GM19463 (cell line): ENCODE data around the gene FBXO15.

Source experiments
- ATAC-seq: cut with Tn5 transposase; IDR thresholded peaks from one replicate; pipeline ENCODE4 v1.9.1; 2021; ENCODE audit warnings: mild to moderate bottlenecking, moderate library complexity; ENCODE audit not compliant: unreplicated experiment

Gene FBXO15

DNA sequence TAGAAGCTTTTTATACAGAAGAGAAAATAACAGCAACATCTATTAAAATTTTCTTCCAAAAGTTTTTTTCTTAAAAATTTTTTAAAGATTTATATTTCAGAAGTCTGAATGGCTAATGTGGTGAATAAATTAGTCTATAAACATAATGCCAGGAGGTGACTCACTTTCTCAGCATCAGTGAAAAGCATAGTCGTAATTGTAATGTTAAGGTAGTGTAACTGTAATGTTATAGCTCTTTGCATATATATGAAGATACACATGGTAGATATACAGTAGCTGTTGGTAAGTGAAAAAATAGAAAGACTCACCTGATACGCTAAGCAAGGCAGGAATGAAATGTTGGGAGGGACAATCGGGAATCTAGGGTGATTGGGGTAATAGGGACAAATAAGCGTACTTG lies 6.2 kb upstream of the FBXO15 start:
- ATAC-seq = no peak

DNA sequence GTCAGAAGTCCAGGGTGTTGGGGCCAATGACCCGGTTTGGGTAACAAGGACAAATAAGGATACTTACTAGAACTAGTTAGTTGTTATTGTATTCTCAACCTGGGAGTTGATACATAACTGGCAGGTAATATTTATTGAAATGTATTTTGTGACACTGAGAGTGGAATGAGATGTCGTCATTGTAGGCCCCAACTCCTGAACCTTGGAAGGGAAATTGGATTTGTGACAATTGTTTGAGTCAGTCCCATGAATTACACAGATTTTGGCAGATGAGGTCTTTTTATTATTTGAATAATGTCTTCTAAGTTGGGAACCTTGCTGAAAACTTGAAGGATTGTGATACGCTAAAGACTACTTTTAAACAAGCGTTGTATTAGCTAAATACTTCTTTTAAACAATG lies 5.7 kb upstream of the FBXO15 start:
- no peak for ATAC-seq

DNA sequence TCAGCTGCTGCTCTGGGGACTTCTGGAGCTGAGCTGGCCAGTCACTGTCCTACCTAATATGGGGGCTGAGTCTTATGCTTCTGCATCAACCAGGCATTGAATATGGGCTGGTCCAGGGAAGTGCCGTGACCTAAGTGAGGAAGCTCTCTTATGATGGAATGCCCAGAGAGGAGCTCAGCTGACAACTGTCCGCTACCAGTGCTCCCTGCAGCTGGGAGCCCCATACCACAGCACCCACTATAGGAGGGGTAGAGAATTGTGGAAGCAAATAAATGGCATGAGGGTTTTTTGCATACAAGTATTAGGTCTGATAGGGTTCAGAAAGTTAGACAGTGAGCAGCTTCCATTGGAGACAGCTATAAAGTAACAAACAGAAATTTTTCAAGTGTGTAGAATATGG lies 5.2 kb upstream of the FBXO15 start:
- no peak for ATAC-seq

DNA sequence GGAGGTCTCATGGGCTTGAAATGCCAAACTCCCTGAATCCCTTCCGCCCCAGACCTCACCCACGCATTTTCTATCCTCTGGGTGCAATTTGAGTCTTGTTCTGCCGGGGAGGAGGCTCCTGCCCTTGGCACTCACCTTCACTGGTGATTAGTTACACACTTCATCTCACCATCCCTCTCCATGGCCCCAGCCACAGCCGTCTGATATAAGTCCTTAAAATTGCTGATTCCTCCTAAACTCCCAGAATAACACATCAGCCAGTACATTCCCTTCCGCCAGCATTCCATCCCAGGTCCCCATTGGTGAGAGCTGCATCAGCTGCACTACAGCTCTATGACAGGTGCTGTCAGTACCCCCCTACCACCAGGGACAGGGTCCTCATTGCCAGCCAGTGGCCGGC lies 4.6 kb upstream of the FBXO15 start:
- ATAC-seq = no peak

DNA sequence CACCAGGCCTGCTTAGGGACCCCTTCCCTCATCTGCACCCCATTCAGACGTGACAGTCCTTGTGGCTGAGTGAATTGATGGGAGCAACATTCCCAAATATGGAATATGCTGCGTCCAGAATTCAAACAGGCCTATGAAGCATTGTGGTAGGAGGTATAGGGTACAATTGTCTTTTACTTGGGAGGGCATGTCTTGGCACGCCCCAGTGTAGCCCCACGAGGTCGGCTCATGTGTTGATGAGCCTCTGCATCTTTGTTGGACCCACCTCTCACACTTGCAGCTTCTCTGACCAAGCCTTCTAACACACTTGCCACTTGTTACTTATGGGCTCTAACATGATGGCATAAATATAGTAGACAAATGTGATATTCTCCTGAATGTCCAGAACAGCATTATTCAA lies 2.2 kb upstream of the FBXO15 start:
- no peak for ATAC-seq

DNA sequence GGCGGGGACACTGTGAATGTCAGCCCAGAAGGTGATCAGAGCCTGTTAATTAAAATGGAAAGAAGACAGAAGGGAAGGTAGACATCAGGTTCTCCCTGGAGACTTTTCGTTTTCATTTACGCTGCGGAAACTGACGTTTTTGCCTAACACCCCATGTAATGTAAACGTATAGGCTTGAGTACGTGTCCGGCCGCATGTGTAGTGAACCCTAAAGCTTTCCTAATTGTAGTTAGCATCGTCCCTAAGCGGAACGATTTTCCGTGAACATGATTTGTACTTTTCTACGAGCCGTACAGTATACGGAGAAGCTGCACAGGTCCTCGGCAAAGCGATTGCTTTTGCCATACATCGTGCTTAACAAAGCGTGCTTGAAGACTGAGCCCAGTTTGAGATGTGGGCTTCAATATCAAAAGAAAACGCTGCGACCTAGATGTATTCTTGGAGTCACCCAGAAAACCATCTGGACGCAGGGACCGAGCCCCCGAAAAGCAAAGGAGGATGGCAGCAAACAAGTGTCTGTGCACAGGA lies 973 bp upstream of the FBXO15 start:
- peak; percentile 5 for ATAC-seq

DNA sequence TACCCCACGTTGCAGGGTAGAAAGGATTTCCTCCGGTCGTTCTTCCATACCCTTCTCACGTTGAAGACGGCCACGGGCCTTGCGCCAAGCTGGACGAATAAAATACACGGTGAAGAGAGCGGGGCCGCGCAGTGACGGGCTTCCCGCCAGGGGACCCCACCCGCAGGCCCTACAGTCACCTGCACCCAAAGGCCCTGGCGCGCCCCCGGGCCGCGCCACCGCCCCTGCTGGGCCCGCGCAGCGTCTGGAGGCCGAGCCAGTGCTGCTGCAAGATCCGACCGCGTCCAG lies 199 bp downstream of the FBXO15 start:
- ATAC-seq = no peak

DNA sequence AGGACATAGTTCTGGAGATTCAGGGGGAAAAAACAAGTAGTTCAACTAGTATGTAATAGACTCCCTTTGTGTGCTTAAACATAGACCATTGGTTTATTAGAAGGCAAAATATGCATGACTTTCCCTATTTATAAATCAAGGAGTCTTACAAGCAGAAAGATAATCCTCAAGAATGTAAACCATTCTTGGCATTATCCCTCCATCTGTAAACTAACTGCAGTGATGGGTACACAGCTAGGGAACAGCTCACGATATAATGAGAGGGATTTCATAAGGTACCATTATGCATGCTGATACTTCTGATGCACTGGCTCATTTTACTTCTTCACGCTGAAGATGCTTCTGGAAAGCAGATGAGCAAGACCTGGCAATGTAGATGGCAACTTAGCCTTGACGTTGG lies 878 bp downstream of the FBXO15 start:
- no peak for ATAC-seq

DNA sequence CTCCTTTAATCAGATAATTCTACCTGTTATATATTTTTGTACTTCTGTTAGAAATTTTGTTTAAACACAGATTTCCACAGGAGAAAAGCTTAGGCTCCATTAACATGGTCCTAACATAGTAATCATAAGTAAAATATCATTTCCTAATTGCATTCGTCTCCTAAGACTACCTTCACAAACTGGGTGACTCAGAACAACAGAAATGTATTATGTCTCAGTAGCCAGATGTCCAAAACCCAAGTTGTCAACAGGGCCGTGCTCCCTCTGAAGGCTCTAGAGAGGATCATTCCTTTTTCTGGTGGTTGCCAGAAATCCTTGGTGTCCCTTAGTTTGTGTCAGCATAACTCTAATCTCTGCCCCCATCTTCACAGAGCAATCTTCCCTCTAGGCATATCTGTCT lies 5.4 kb downstream of the FBXO15 start:
- ATAC-seq = no peak

DNA sequence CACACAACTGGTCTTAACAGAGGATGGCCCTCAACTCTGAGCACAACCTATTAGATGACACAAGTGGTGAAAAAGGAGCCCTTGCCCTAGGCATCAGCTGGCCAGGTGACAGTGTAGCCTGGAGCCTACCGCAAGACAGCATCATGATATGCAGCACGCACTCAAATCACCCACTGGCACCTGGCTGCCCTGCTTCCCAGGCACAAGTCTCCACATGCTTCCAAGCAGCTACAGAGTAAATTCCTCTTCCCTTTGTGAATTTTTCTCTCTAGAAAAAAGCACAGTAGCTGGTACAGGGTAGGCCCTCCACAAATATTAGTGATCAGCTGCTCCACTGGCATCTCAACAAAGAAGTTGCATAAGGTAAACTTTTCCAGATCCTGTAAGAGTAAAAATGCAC lies 6.0 kb downstream of the FBXO15 start:
- ATAC-seq = no peak

DNA sequence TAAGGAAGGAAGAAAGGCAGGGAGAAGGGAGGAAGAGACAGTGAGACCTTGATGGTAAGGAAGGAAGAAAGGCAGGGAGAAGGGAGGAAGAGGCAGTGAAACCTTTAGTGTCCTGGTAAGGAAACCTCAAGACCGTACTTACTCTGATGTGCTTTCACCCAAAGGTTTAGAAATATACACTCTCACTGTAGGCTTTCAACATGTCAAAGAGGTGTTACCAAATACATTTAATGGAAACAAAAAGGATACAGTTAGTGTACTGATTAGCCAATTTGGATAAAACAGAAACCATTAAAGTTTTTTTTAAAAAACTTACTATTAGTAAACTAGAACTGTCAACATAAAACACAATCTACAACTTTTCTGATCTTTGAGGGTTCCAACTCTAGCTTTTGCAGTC lies 7.1 kb downstream of the FBXO15 start:
- ATAC-seq = no peak

DNA sequence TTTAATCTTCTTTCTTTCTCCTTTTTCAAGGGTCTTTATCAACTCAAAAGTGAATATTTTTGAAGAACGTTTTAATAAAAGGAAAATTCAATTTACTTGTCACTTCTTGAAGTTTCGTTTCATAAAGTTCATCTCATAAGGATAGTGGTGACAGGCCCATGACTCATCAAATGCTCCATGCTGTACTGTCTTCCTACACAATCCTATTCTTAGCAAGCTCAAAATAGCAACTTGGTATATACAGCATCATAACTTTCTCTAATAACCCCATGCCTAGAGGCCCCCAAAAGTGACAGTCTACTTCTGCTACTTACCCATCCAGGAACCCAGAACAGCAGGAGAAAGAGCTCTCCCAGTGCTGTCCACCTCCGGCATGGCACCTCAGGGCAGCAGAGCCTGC lies 7.7 kb downstream of the FBXO15 start:
- ATAC-seq = no peak

DNA sequence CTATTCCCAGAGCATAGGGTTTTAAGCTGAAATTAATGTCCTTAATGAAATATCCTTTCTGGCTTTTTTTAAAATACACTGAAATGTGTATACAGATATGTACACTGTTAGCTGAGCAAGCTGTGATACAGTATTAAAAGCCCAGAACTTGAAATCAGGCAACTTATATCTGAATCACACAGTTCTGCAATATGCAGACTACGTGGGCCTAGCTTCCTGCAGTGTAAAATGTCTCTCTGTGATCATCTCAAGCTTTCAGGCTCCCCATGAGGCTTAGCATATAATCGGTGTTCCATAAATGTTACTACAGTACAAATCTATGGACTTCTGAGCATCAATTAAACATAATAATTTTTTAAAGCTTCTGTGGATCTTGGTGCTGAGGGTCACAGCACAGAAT lies 8.2 kb downstream of the FBXO15 start:
- ATAC-seq = no peak

DNA sequence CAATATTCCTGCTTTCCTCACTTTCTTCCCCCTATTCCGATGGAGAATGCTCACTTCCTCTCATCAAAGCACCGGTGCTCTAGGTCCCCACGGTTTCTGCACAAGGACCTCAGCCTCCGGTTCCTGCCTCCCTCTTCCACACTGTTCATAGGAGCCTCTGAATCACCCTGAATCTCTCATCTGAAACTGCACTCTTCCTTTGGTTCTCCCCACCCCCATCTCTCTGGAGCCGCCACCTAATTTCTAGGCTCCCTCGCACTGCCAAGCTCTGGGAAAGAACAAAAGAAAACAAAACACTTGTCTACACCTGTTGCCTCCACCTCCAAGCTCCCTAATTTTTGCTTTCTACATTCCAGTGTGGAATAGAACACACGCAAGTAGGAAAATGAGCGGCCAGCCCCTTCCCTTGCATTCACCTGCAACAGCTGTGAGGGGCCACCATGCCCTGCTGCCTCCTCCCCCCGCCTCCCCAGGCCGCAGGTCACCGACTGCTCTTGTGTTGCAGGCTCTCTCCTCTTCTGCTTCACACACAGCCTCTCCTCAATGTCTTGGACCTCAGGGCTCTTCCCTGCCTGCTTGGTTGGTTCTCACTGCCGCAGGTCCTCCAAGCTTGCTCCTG lies 9.6 kb downstream of the FBXO15 start:
- no peak for ATAC-seq

DNA sequence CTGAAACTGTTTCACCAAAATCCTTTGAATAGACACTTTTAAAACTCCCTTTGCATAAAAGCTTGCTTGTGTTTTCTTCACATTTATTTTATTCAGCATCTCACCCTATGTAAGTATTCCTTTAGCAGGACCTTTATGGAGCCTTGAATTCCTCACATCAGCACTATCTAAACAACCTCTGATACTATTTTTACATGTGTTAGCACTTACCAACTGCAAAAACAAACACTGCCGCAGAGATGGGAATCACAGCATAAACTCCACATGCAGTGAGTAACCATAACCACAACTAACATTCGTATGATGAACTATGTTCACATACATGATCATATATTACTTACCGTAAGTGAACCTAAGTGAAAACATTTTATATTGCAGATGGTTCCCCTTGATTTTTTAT lies 15.4 kb downstream of the FBXO15 start:
- no peak for ATAC-seq

DNA sequence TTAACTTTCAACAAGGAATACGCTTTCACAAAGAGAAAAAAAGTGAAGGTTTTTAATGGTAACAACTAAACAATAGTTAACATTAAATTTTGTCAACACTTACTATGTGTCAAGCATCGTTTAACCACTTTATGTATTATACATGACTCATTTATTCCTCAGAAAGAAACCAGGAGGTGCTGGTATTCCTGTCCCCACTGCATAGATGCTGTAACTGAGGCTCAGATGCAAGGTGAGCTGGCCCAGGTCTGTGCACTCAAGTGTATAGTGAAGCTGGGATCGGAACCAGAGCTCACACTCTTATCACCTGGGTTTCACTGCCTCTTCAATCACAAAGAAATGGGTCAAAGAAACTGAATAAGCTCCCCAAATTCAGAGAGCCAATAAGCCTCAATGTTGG lies 16.5 kb downstream of the FBXO15 start:
- no peak for ATAC-seq

DNA sequence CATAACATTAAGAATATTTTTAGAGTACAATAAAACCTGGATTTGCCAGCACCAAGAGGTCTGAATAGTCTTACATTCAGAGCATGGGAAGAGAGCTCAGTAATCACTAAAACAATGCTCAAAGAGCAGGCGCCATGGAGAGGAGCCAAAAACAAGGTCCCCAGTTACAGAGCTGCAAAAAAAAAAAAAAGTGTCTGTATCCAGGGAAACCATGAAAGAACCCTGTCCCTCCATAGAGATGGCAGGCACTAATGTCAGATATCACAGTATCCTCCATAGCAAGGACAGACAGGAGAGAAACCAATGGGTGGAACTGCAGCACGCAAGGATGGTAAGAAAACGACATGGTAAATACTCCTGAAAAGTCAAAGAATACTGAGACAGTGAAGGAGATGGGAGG lies 19.5 kb downstream of the FBXO15 start:
- no peak for ATAC-seq

DNA sequence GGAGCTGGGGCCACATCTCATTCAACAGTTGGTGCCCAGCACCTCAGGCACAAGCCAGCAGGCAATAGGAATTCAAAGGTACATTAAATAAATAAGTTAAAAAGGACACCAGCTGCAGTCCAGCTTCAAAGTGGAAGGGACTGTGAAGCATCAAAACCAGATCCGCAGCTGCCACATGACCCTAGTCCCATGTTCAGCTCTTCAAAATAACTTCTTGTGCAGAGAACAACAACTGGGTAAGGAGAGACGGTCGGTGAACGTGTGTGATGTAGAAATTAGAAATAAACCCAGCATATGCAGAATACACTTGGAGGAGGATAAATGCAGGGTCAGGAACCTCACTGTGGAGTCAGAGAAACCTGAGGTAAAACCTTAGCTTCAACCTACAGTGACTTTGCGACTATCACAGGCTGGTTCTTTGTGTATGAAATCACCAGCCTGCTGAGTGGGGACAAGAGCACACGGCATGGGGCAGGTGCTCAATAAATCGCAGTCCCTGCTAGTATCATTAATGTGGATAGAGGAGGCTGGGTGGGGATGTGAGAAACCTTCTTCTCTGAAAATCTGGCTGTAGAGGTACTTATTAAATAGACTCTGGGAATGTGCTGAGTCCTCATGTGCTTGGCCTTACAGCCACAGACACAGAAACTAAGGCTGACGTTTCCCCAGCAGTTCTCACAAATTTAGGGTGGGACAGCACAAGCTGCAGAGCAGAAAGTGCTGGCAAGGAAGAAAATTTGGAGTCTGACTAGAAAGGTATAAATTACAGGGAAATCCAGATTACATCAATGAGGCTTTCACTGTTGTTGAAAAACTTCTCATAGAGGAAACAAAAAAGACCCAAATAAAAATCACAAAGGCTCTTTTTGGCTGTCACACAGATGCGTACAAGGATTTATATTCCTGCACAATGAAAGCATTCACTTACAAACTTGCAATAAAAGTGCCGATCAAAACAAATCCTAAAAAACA lies 20.7 kb downstream of the FBXO15 start:
- ATAC-seq = no peak

DNA sequence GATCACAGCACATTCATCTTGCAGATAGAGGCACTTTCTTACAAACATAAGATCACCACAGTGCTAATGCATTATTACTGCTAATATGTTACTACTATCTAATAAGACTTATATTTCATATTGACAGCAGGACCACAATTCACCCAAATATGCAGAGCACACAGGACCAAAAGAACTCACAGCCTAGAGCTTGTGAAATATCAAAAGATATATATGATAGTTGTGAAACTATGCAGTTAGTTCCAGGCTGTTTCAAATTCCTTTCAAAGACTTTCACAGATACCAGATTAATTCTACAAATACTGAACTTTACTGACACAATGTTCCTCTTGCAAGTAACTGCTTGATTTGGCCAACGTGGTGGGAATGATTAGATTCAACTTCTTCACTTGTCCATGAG lies 23.0 kb downstream of the FBXO15 start:
- ATAC-seq = no peak

DNA sequence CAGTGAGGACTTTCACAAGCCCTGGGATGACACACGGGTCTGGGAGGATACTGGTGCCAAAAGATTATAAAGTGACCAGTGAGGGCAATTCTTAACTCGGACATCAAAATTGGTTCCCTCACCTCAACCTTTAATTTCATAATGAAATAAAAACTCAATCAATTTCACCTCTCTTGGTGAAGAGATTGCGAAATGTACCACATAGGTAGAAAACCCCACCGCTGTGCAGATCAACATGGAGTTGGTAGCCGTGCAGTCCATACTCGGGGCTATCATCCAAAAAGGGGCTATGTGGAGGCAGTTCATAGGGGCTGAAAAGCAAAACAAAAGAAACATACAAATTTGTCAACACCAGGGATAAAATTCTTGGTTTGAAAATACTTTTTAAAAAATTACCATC lies 24.4 kb downstream of the FBXO15 start:
- ATAC-seq = no peak

DNA sequence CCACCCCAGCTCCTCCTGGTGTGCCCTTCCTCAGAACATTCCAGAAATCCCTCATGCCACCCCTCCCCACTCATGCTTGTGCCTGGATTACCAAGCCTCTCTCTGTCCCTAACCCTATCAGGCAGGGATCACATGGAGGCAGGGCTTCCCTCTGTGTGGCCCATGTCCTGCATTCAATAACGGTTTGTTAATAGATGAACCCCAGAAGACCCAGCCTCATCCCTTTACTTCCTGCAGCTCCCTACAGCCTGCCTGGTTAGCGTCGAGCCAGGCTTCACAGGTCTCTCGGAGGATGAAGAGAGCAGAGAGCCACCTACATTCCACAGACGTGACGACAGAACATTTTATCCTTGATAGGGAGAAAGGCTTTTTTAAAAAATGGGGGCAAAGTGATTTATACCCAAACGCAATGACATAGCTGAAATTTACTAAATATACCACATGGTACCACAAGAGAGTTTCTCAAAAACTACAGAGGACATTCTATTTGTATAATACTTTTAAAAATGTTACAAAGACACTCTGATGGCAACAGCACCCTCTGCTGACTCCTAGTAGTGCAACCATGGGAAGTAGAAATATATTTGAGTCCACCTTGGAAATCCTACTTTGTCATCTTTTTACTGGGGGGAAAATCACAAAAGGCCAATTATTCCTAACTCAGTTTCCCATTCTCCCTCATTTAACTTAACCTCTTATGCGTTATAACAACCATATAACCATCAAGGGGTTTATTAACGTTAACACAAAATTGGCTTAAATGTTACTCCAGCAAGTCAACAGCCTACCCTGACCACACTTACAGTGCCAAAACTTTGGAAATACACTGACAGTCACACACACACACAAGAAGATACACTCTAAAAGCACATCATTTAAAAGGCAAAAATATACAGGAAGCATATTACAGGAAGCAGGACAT lies 30.7 kb downstream of the FBXO15 start:
- no peak for ATAC-seq
